Left renal cortex interstitium (tissue), 4 donors: Measurements from ENCODE around the gene LRCH2. TPM values are rescaled to one million over a fixed set of nuclear protein-coding genes. Genes with fewer than 3 reads are reported as not detected.

Source experiments
- DNase-seq, 4 donors: peaks; one replicate each; pipeline ENCODE4 v3.0.0-alpha.2; 2013; ENCODE audit warnings: low read depth in 4 of 4, low spot score in 2 of 4, missing footprints in 1 of 4
- polyA plus RNA-seq, 4 donors: library from polyadenylated mRNA; unstranded; fragments of 120-200 nt; gene quantifications; one replicate each; pipeline ENCODE4 v1.2.1, GENCODE V29; 2013; ENCODE audit not compliant: insufficient read length in 4 of 4

The LRCH2 gene
- polyA plus RNA-seq, 4 donors, result 11.0 to 15.8 (median 12.5) TPM

DNA sequence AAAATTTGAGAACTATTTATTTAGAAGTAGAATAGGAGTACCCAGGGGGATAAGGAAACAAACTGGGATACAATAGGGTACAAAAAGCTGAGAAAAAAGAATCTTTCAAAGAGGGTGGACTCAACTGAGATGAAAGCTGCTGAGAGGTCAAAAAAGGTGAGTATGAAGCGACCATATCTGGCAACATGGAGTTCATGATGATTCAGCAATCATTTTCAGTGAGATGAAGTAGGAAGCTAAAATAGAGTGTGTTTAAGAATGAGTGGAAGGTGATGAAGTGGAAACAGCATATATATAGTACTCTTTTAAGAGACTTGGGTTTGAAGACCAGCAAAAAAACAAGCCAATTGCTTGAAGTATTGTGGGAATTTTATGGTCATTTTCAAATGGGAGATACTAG lies 144.5 kb downstream of the LRCH2 start:
- DNase-seq, result no peak

- DNase-seq, result no peak
Observed at GRCh38 chrX:115068896-115069295, 165.0 kb downstream of the LRCH2 start.

- peak in 1 of 4 donors; percentile 6 for DNase-seq
Observed at GRCh38 chrX:115067812-115068211, 166.1 kb downstream of the LRCH2 start.

GRCh38 chrX:115065304-115065703 lies 168.6 kb downstream of the LRCH2 start:
- DNase-seq, result no peak

Other genes starting within 250 kb of the LRCH2 start
- 1 to 10 TPM in 3 of 4 donors, under 1 TPM in 1; 0.94 to 1.9 (median 1.4) TPM for gene IL13RA2, start 216.5 kb downstream of the LRCH2 start, polyA plus RNA-seq
- not detected for gene RBMXL3, start 44.7 kb downstream of the LRCH2 start, polyA plus RNA-seq
- not detected for gene LUZP4, start 55.6 kb upstream of the LRCH2 start, polyA plus RNA-seq